SK-N-SH treated with all-trans-retinoic acid at 6 μM for 48 hours (cell line): ENCODE data around the gene CENPL.

ENCODE experiments used
- ATAC-seq: fragments of 200-7000 bp; cut with Tn5 transposase; 3 replicates; pipeline ENCODE4 v1.9.1; 2020; ENCODE audit warnings: mild to moderate bottlenecking, moderate library complexity
- ARNTL ChIP-seq: fragments of 450-650 bp; formaldehyde crosslinking; IDR thresholded peaks from 2 replicates; pipeline ENCODE4 v1.5.0; 2020; ENCODE audit warnings: low read depth, mild to moderate bottlenecking, moderate library complexity, borderline replicate concordance
- BACH2 ChIP-seq: fragments of 250-450 bp; sonication (Bioruptor Pico); IDR thresholded peaks from 2 replicates; pipeline ENCODE4 v1.9.0; 2021; ENCODE audit warnings: mild to moderate bottlenecking, borderline replicate concordance
- CREB5 ChIP-seq: fragments of 250-450 bp; sonication (Bioruptor Pico); IDR thresholded peaks from 2 replicates; pipeline ENCODE4 v1.5.1; 2020; ENCODE audit warnings: low read depth, mild to moderate bottlenecking, moderate library complexity
- CSDC2 ChIP-seq: fragments of 250-450 bp; sonication (Bioruptor Pico); IDR thresholded peaks from 2 replicates; pipeline ENCODE4 v1.5.0; 2020; ENCODE audit warnings: mild to moderate bottlenecking, moderate library complexity
- CSRNP3 ChIP-seq: fragments of 250-450 bp; sonication (Bioruptor Pico); IDR thresholded peaks from 2 replicates; pipeline ENCODE4 v1.5.1; 2021; ENCODE audit warnings: mild to moderate bottlenecking, moderate library complexity
- ESRRG ChIP-seq: fragments of 250-450 bp; sonication (Bioruptor Pico); IDR thresholded peaks from 2 replicates; pipeline ENCODE4 v1.6.1; 2021; ENCODE audit warnings: mild to moderate bottlenecking
- GLIS3 ChIP-seq: fragments of 250-450 bp; sonication (Bioruptor Pico); IDR thresholded peaks from 2 replicates; pipeline ENCODE4 v1.5.0; 2020; ENCODE audit warnings: mild to moderate bottlenecking, moderate library complexity
- ISL1 ChIP-seq: fragments of 250-450 bp; sonication (Bioruptor Pico); IDR thresholded peaks from 2 replicates; pipeline ENCODE4 v2.1.2; 2022; ENCODE audit warnings: mild to moderate bottlenecking, moderate library complexity
- OSR1 ChIP-seq: fragments of 250-450 bp; sonication (Bioruptor Pico); IDR thresholded peaks from 2 replicates; pipeline ENCODE4 v1.8.0; 2022; ENCODE audit warnings: moderate library complexity, mild to moderate bottlenecking, inconsistent platforms
- PATZ1 ChIP-seq: fragments of 250-450 bp; sonication (Bioruptor Pico); IDR thresholded peaks from 2 replicates; pipeline ENCODE4 v1.8.0; 2020; ENCODE audit warnings: mild to moderate bottlenecking, moderate library complexity, borderline replicate concordance
- POU6F1 ChIP-seq: fragments of 250-450 bp; sonication (Bioruptor Pico); IDR thresholded peaks from 2 replicates; pipeline ENCODE4 v1.8.0; 2021; ENCODE audit warnings: low read depth, mild to moderate bottlenecking, moderate library complexity, borderline replicate concordance
- PPARA ChIP-seq: fragments of 250-450 bp; sonication (Bioruptor Pico); IDR thresholded peaks from 2 replicates; pipeline ENCODE4 v1.5.0; 2020; ENCODE audit warnings: mild to moderate bottlenecking, borderline replicate concordance
- RARB ChIP-seq: fragments of 250-450 bp; sonication (Bioruptor Pico); IDR thresholded peaks from 2 replicates; pipeline ENCODE4 v1.8.0; 2021; ENCODE audit warnings: mild to moderate bottlenecking, moderate library complexity
- SNAI2 ChIP-seq: fragments of 250-450 bp; sonication (Bioruptor Pico); IDR thresholded peaks from 2 replicates; pipeline ENCODE4 v1.5.0; 2020; ENCODE audit warnings: mild to moderate bottlenecking, moderate library complexity
- TCF4 ChIP-seq: fragments of 250-450 bp; sonication (Bioruptor Pico); IDR thresholded peaks from 2 replicates; pipeline ENCODE4 v1.8.0; 2021; ENCODE audit warnings: mild to moderate bottlenecking, moderate library complexity, borderline replicate concordance
- TOX ChIP-seq: fragments of 250-450 bp; sonication (Bioruptor Pico); IDR thresholded peaks from 2 replicates; pipeline ENCODE4 v1.8.0; 2021; ENCODE audit warnings: mild to moderate bottlenecking, moderate library complexity, borderline replicate concordance
- TSHZ2 ChIP-seq: fragments of 250-450 bp; sonication (Bioruptor Pico); IDR thresholded peaks from 2 replicates; pipeline ENCODE4 v1.5.0; 2020; ENCODE audit warnings: mild to moderate bottlenecking, moderate library complexity
- ZC3H10 ChIP-seq: fragments of 250-450 bp; sonication (Bioruptor Pico); IDR thresholded peaks from 2 replicates; pipeline ENCODE4 v1.5.1; 2021; ENCODE audit warnings: mild to moderate bottlenecking, moderate library complexity
- ZFP3 ChIP-seq: fragments of 250-450 bp; sonication (Bioruptor Pico); IDR thresholded peaks from 2 replicates; pipeline ENCODE4 v1.5.0; 2020; ENCODE audit warnings: mild to moderate bottlenecking, moderate library complexity
- ZNF565 ChIP-seq: fragments of 450-650 bp; formaldehyde crosslinking; conservative IDR thresholded peaks from 2 replicates; pipeline ENCODE4 v1.5.0; 2020; ENCODE audit warnings: low read depth, mild to moderate bottlenecking, moderate library complexity
- ZNF70 ChIP-seq: fragments of 450-650 bp; formaldehyde crosslinking; IDR thresholded peaks from 2 replicates; pipeline ENCODE4 v1.5.0; 2020; ENCODE audit warnings: mild to moderate bottlenecking, moderate library complexity
- ZNF8 ChIP-seq: fragments of 450-650 bp; formaldehyde crosslinking; IDR thresholded peaks from 2 replicates; pipeline ENCODE4 v1.5.0; 2020; ENCODE audit warnings: mild to moderate bottlenecking, moderate library complexity

Gene CENPL

GRCh38 chr1:173853074-173853473 lies 28.4 kb upstream of the CENPL start:
- TF ChIP-seq BACH2 (CRISPR knock-in tag) (no peak), RARB (no peak), ARNTL (CRISPR knock-in tag) (no peak), ZFP3 (CRISPR knock-in tag) (no peak), TCF4 (CRISPR knock-in tag) (no peak), POU6F1 (no peak), ZC3H10 (CRISPR knock-in tag) (no peak), TOX (CRISPR knock-in tag) (no peak), SNAI2 (CRISPR knock-in tag) (no peak), TSHZ2 (CRISPR knock-in tag) (no peak), PATZ1 (CRISPR knock-in tag) (no peak), GLIS3 (no peak), ISL1 (CRISPR knock-in tag) (no peak), CSDC2 (CRISPR knock-in tag) (no peak), ZNF8 (CRISPR knock-in tag) (no peak), PPARA (no peak), ZNF565 (CRISPR knock-in tag) (no peak), CREB5 (no peak), OSR1 (no peak)
- ATAC-seq: no peak; the same call in 2 of the 3 replicates

GRCh38 chr1:173852105-173852504 lies 27.4 kb upstream of the CENPL start:
- ATAC-seq: no peak
- TF ChIP-seq TSHZ2 (CRISPR knock-in tag): no peak
- no peak for TF ChIP-seq PPARA

GRCh38 chr1:173832748-173833147 lies 8.1 kb upstream of the CENPL start:
- ATAC-seq: no peak
- TF ChIP-seq ZNF8 (CRISPR knock-in tag) (no peak), TCF4 (CRISPR knock-in tag) (no peak), SNAI2 (CRISPR knock-in tag) (no peak), ZNF70 (CRISPR knock-in tag) (no peak), CREB5 (no peak), ZC3H10 (CRISPR knock-in tag) (no peak), TSHZ2 (CRISPR knock-in tag) (no peak), TOX (CRISPR knock-in tag) (no peak), ESRRG (CRISPR knock-in tag) (no peak), PPARA (no peak), ARNTL (CRISPR knock-in tag) (no peak), CSRNP3 (CRISPR knock-in tag) (no peak), BACH2 (CRISPR knock-in tag) (no peak)
